Measurements from ENCODE around the gene STARD9.

STARD9 gene

GRCh38 chr15:42650208-42651066, 75.0 kb downstream of the STARD9 start:
- in situ Hi-C loops (cut with HindIII; ENCODE audit: low pct_ligation_motif_present, low sequenced_read_pairs), result no loop called here
- Histone ChIP-seq H3K27ac (no peak overlapping the region), H3K36me3 (replicated peaks) (no peaks in the 10 kb centered on the region), H3K4me3 (ENCODE audit: low read depth, low read length) (no peak overlapping the region), H3K27me3 (replicated peaks) (no peaks in the 10 kb centered on the region)
- peak; percentile 78 for DNase-seq
- peak; percentile 90 for TF ChIP-seq CTCF (IDR thresholded peaks at IDR 0.05; ENCODE audit: low read depth, low read length, missing control alignments)

DNA sequence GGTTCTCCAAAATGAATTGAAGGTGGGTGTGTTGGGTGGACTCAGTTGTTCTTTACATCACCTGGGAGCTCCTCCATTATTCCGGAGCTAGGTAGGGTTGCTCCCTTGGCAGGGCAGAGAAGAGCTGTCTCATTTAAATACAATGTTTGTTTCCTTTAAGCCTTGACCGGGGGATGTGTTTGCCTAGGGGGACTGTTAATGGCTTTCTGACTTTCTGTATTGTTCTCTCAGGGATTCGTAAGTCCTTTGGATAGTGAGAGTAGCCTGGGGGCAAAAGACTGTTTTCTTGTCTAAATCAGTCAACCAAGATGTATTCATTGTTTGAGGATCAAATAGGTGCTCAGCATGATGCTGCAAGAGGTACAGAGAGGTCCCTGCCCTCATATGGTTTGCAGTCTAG, 90.4 kb downstream of the STARD9 start:
- no peak overlapping the region for H3K4me3 ChIP-seq (ENCODE audit: low read depth, low read length)
- TF ChIP-seq CTCF (IDR thresholded peaks at IDR 0.05; ENCODE audit: low read depth, low read length, missing control alignments), result no peak
- H3K36me3 ChIP-seq (replicated peaks), result no peaks in the 10 kb centered on the region
- no peaks in the 10 kb centered on the region for H3K27me3 ChIP-seq (replicated peaks)
- H3K27ac ChIP-seq, result no peak overlapping the region
- no peak for DNase-seq
- in situ Hi-C loops (cut with HindIII; ENCODE audit: low pct_ligation_motif_present, low sequenced_read_pairs), result no loop called here

DNA sequence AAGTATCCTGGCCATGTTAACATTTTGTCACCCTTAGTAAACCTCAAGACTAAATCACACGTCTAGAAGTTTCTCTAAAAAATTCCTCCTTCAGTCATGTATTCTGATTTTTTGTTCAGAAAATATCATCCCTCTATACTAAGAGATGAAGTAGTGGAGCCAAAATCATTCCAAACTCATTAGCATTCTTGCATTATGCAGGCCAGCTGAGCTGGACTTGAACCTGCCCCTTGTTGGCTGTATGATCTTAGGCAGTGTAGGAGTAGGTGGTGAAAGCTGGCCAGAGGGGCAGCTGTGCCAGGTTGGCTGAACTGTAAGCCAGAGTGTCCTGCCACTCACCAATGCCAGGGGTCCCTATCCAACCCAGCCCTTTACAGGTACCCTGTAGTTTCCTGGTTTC, 92.4 kb downstream of the STARD9 start:
- Histone ChIP-seq H3K36me3 (replicated peaks) (no peaks in the 10 kb centered on the region), H3K27me3 (replicated peaks) (no peaks in the 10 kb centered on the region), H3K27ac (no peak overlapping the region), H3K4me3 (ENCODE audit: low read depth, low read length) (no peak overlapping the region)
- no peak for TF ChIP-seq CTCF (IDR thresholded peaks at IDR 0.05; ENCODE audit: low read depth, low read length, missing control alignments)
- in situ Hi-C loops (cut with HindIII; ENCODE audit: low pct_ligation_motif_present, low sequenced_read_pairs), result no loop called here
- DNase-seq, result no peak

GRCh38 chr15:42670451-42670850, 95.0 kb downstream of the STARD9 start:
- H3K36me3 ChIP-seq (replicated peaks), result no peaks in the 10 kb centered on the region
- no peak overlapping the region for H3K27ac ChIP-seq
- H3K27me3 ChIP-seq (replicated peaks), result no peaks in the 10 kb centered on the region
- no peak overlapping the region for H3K4me3 ChIP-seq (ENCODE audit: low read depth, low read length)
- no peak for TF ChIP-seq CTCF (IDR thresholded peaks at IDR 0.05; ENCODE audit: low read depth, low read length, missing control alignments)
- no peak for DNase-seq
- in situ Hi-C loops (cut with HindIII; ENCODE audit: low pct_ligation_motif_present, low sequenced_read_pairs), result no loop called here

- in situ Hi-C loops (cut with HindIII; ENCODE audit: low pct_ligation_motif_present, low sequenced_read_pairs), result no loop called here
- TF ChIP-seq CTCF (IDR thresholded peaks at IDR 0.05; ENCODE audit: low read depth, low read length, missing control alignments), result no peak
Measured at GRCh38 chr15:42672444-42672843, 97.0 kb downstream of the STARD9 start.

DNA sequence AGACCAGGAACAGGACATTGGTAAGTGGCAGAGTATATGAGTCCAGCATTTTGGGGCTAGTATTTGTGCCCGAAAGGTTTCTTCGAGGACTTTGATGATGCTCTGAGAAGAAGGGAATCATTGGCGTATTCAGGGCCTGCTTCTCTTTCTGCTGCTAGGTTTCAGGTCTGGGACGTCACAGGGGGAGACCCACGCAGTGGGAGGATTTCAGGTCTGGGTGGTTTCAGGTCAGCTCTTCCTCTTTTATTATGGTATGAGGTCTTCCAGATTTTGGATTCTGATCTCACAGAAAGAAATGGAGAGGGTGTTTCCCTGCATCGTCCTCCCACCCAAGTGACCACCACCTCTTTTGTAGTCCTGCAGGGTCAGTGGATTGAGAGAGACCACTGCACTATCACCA, 99.1 kb downstream of the STARD9 start:
- peaks cover 2% of the 10 kb centered on the region for H3K36me3 ChIP-seq (replicated peaks)
- H3K4me3 ChIP-seq (ENCODE audit: low read depth, low read length), result no peak overlapping the region

More at GRCh38 chr15:42672444-42672843, 97.0 kb downstream of the STARD9 start:
- H3K27me3 ChIP-seq (replicated peaks), result no peaks in the 10 kb centered on the region
- no peak for DNase-seq
- no peak overlapping the region for H3K4me3 ChIP-seq (ENCODE audit: low read depth, low read length)
- no peaks in the 10 kb centered on the region for H3K36me3 ChIP-seq (replicated peaks)
- no peak overlapping the region for H3K27ac ChIP-seq

More for the DNA sequence above, 99.1 kb downstream of the STARD9 start:
- TF ChIP-seq CTCF (IDR thresholded peaks at IDR 0.05; ENCODE audit: low read depth, low read length, missing control alignments), result no peak
- no peak for DNase-seq
- H3K27me3 ChIP-seq (replicated peaks), result no peaks in the 10 kb centered on the region
- in situ Hi-C loops (cut with HindIII; ENCODE audit: low pct_ligation_motif_present, low sequenced_read_pairs), result no loop called here
- no peak overlapping the region for H3K27ac ChIP-seq
